Measurements from ENCODE around the gene GPR183.

Gene GPR183

DNA sequence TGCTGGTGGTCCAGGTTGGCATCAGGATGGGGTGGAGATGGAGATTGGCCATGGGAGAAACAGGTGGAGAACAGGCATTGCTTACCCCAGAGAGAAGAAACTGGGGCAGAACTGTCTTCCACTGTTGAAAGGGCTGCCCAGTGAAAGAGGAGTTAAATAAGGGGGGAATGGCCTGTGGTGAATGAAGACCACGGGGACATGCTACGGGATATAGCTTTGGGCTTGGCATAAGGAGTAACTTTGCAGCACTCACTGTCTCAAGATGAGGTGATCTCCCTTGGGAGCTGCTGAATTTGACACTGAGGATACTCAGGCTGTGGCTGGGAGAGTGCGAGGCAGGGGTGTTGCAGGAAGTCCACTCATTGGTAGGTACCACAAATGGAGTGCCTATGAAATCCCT lies 38.4 kb downstream of the GPR183 start:
- Histone ChIP-seq H3K27me3 (no peaks in the 10 kb centered on the region), H3K4me3 (ENCODE audit: low read depth in 1 of 2, low read length in 1 of 2) (no peak overlapping the region), H3K9me3 (no peaks in the 10 kb centered on the region), H3K27ac (no peak overlapping the region), H3K36me3 (peaks cover 6% of the 10 kb centered on the region), H3K4me1 (ENCODE audit: control insufficient read depth in 1 of 2, insufficient read depth in 1 of 2, low read depth in 1 of 2, low read length in 1 of 2) (peaks cover 28 to 31% of the 10 kb centered on the region in 2 experiments)
- TF ChIP-seq, protein P1, sequence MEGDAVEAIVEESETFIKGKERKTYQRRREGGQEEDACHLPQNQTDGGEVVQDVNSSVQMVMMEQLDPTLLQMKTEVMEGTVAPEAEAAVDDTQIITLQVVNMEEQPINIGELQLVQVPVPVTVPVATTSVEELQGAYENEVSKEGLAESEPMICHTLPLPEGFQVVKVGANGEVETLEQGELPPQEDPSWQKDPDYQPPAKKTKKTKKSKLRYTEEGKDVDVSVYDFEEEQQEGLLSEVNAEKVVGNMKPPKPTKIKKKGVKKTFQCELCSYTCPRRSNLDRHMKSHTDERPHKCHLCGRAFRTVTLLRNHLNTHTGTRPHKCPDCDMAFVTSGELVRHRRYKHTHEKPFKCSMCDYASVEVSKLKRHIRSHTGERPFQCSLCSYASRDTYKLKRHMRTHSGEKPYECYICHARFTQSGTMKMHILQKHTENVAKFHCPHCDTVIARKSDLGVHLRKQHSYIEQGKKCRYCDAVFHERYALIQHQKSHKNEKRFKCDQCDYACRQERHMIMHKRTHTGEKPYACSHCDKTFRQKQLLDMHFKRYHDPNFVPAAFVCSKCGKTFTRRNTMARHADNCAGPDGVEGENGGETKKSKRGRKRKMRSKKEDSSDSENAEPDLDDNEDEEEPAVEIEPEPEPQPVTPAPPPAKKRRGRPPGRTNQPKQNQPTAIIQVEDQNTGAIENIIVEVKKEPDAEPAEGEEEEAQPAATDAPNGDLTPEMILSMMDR (IDR thresholded peaks at IDR 0.05) = no peak

DNA sequence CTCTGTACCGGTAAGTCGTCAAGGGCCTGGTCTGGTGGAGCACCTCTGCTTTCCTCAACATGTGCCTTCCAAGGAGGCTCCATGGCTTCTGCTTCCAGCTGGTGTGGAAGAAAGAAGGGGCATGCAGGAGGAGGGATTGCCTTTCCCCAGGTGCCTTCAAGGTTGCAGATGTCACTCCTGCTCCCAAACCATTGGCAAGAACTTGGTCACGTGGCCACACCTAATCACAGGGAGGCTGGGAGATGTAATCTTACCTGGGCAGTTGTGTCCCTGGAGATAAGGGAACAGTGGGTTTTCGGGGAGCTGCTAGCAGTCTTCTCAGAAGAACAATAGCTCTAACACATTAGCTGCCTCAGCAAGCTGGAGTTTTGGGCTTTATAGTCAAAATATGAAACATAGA lies 39.3 kb downstream of the GPR183 start:
- H3K4me3 ChIP-seq (ENCODE audit: low read depth in 1 of 2, low read length in 1 of 2) = no peak overlapping the region
- H3K27ac ChIP-seq = no peak overlapping the region
- H3K9me3 ChIP-seq = no peaks in the 10 kb centered on the region
- H3K4me1 ChIP-seq (ENCODE audit: control insufficient read depth in 1 of 2, insufficient read depth in 1 of 2, low read depth in 1 of 2, low read length in 1 of 2) = peaks cover 33 to 35% of the 10 kb centered on the region in 2 experiments
- TF ChIP-seq, protein P1 (IDR thresholded peaks at IDR 0.05) = no peak
- H3K36me3 ChIP-seq = peaks cover 6% of the 10 kb centered on the region
- H3K27me3 ChIP-seq = no peaks in the 10 kb centered on the region

DNA sequence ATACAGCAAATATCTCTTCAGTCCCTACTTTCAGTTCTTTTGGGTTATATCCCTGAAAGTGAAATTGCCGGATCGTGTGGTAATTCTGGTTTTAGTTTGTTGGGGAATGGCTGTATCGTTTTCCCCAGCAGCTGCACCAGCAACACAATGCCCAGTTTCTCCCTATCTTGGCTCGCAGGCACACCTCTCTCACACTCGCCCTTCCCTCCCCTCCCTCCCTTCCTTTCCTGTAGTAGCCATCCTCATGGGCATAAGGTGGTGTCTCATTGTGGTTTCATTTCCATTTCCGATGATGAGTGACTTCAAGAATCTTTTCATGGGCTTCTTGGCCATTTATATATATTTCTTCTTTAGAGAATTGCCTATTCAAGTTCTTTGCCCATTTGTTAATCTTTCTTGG lies 40.4 kb downstream of the GPR183 start:
- no peaks in the 10 kb centered on the region for H3K27me3 ChIP-seq
- TF ChIP-seq, protein P1 (IDR thresholded peaks at IDR 0.05) = no peak
- H3K36me3 ChIP-seq = peaks cover 6% of the 10 kb centered on the region
- H3K4me3 ChIP-seq (ENCODE audit: low read depth in 1 of 2, low read length in 1 of 2) = no peak overlapping the region
- no peak overlapping the region for H3K27ac ChIP-seq
- peaks cover 33 to 35% of the 10 kb centered on the region in 2 experiments for H3K4me1 ChIP-seq (ENCODE audit: control insufficient read depth in 1 of 2, insufficient read depth in 1 of 2, low read depth in 1 of 2, low read length in 1 of 2)
- no peaks in the 10 kb centered on the region for H3K9me3 ChIP-seq

DNA sequence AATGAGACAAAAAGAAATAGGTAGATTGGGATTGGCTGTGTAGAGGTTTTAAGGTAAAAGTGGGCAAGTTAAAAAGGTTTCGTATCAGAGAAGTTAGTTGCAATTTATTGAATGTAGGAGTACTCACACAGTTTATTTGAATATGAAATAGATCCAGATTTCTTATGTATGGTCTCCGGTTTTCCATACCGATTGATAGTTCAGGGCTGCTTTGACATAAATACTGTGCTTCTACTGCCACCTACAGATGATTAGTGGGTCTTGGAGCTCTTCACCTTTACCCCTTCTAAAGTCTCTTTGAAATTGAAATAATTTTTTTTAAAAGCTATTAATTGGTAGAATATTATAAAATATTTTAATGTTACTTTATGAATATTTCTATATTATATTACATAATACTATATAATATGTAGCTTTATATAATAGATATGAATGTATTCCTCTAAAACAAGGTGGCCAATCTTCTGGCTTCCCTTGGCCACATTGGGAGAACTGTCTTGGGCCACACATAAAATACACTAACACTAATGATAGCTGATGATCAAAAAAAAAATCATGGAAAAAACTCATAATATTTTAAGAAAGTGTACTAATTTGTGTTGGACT lies 41.3 kb downstream of the GPR183 start:
- Histone ChIP-seq H3K36me3 (peaks cover 6% of the 10 kb centered on the region), H3K9me3 (no peaks in the 10 kb centered on the region), H3K27ac (no peak overlapping the region), H3K4me1 (ENCODE audit: control insufficient read depth in 1 of 2, insufficient read depth in 1 of 2, low read depth in 1 of 2, low read length in 1 of 2) (peaks cover 27 to 29% of the 10 kb centered on the region in 2 experiments), H3K4me3 (ENCODE audit: low read depth in 1 of 2, low read length in 1 of 2) (no peak overlapping the region), H3K27me3 (no peaks in the 10 kb centered on the region)
- TF ChIP-seq, protein P1 (IDR thresholded peaks at IDR 0.05) = peak; percentile 44

DNA sequence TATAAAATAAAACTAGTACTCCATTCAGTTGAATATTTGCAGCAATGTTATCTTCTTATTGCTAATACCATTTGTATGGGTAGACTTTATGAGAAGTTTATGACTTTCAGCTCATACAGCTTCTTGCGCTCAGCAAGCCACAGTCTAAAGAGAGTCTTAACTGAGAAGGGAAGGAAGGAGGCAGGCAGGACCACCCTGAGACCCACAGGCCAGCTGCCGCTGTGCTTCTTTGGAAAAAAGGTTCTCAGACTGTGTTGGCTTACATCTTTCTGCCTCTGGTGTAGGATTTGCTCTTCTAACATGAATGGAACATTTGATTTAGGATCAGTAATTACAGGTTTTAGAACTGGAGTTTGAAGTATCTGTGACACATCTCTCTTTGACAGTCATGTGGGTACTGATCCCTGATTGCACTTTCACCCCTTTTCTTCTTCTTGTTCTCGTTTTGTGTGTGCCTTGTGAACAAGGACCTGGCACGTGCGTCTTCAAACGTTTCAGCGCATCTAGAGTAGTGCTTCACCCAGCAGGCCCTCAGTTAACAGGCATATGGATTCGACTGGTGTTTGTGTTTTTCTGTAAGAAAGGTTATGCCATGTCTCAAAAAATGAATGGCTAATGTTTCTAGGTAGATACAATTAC lies 41.9 kb downstream of the GPR183 start:
- H3K4me1 ChIP-seq (ENCODE audit: control insufficient read depth in 1 of 2, insufficient read depth in 1 of 2, low read depth in 1 of 2, low read length in 1 of 2) = peaks cover 20 to 23% of the 10 kb centered on the region in 2 experiments
- H3K4me3 ChIP-seq (ENCODE audit: low read depth in 1 of 2, low read length in 1 of 2) = no peak overlapping the region
- TF ChIP-seq, protein P1 (IDR thresholded peaks at IDR 0.05) = no peak
- H3K27ac ChIP-seq = no peak overlapping the region
- H3K27me3 ChIP-seq = no peaks in the 10 kb centered on the region
- H3K36me3 ChIP-seq = peaks cover 6% of the 10 kb centered on the region
- no peaks in the 10 kb centered on the region for H3K9me3 ChIP-seq
